Right atrium auricular region (tissue), 2 donors: Measurements from ENCODE around the gene RIPOR3. TPM values are rescaled to one million over a fixed set of nuclear protein-coding genes. Genes with fewer than 3 reads are reported as not detected.

Source experiments
- DNase-seq: peaks from one replicate; pipeline ENCODE4 v3.0.0-alpha.2; 2019; ENCODE audit warnings: low spot score
- H3K27ac ChIP-seq, 2 donors: fragments of 200-600 bp; sonication (generic); 1 replicate in 1 of 2; 2 replicates in 1 of 2; pipeline ENCODE4 v1.5.1; 2016 to 2019
- H3K27me3 ChIP-seq, 2 donors: fragments of 200-600 bp; sonication (generic); one replicate each; pipeline versions ENCODE4 v1.5.1 to v1.6.0; 2017 to 2019
- H3K36me3 ChIP-seq: fragments of 200-600 bp; sonication (generic); one replicate; pipeline ENCODE4 v1.5.1; 2016
- H3K4me1 ChIP-seq, 2 donors: fragments of 200-600 bp; sonication (generic); one replicate each; pipeline versions ENCODE4 v1.5.1 to v1.6.0; 2017 to 2019
- H3K4me3 ChIP-seq, 2 donors: fragments of 200-600 bp; sonication (generic); 1 replicate in 1 of 2; 2 replicates in 1 of 2; pipeline ENCODE4 v1.5.1; 2017 to 2019; ENCODE audit warnings: mild to moderate bottlenecking in 1 of 2, moderate library complexity in 1 of 2
- H3K9me3 ChIP-seq, 2 donors: fragments of 200-600 bp; sonication (generic); one replicate each; pipeline ENCODE4 v1.5.1; 2019
- total RNA-seq, 2 donors: library from RNA; depleted of rRNA; stranded (reverse); fragments of >200 nt; gene quantifications; one replicate each; pipeline ENCODE4 v1.1.0, GENCODE V29; 2016
- TF ChIP-seq, protein P1 (sequence below), 2 donors: fragments of 200-600 bp; sonication (generic); IDR thresholded peaks; one replicate each; pipeline ENCODE4 v1.5.1; 2019; ENCODE audit warnings: antibody characterized with exemption in 2 of 2

Gene RIPOR3
- total RNA-seq, 2 donors from 2014 or later: 2.9 to 4.7 TPM

- Histone ChIP-seq H3K36me3 (peaks cover 69% of the 10 kb centered on the region), H3K27me3 (no peaks in the 10 kb centered on the region), H3K4me3 (no peak overlapping the region), H3K27ac (peak overlapping the region; percentile 77 to 90), H3K4me1 (peaks cover 0 to 45% of the 10 kb centered on the region in 2 donors), H3K9me3 (no peaks in the 10 kb centered on the region)
- TF ChIP-seq, protein P1, sequence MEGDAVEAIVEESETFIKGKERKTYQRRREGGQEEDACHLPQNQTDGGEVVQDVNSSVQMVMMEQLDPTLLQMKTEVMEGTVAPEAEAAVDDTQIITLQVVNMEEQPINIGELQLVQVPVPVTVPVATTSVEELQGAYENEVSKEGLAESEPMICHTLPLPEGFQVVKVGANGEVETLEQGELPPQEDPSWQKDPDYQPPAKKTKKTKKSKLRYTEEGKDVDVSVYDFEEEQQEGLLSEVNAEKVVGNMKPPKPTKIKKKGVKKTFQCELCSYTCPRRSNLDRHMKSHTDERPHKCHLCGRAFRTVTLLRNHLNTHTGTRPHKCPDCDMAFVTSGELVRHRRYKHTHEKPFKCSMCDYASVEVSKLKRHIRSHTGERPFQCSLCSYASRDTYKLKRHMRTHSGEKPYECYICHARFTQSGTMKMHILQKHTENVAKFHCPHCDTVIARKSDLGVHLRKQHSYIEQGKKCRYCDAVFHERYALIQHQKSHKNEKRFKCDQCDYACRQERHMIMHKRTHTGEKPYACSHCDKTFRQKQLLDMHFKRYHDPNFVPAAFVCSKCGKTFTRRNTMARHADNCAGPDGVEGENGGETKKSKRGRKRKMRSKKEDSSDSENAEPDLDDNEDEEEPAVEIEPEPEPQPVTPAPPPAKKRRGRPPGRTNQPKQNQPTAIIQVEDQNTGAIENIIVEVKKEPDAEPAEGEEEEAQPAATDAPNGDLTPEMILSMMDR (IDR thresholded peaks at IDR 0.05): no peak
- no peak for DNase-seq
These were observed 113.9 kb downstream of the RIPOR3 start for GRCh38 chr20:50577175-50578018.

DNA sequence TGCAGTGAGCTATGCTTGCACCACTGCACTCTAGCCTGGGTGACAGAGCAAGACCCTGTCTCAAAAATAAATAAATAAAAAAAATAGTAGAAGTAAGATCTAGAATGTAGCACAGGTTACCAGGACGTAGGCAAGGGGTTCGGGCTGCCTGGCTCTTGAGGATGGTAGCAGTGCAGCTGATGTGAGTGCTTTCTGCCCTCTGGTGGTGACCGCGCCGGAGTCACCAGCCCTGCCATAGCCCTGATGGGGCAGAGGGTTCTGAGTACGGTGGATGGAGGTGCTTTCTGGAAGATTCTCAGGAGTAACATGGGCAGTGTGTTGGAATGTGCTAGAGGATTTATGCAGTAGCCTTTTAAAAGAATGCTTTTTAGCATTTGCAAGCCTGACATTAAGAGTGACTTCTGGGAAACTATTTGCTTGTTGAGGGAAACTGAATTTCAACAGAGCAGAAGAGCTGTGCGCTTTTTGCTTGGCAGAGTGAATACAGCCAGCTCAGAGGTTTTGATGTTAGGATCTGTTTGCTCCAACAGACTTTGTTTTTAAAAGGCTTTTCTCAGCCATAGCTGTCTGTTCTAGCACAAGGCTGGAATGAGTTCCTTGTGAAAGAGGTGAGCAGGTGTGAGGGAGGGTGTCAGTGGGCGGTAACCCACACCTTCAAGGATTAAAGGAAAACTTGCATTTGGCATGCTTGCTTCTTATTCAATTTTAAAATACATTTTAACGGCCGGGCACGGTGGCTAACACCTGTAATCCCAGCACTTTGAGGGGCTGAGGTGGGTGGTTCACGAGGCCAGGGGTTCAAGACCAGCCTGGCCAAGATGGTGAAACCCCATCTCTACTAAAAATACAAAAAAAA is 115.2 kb downstream of the RIPOR3 start:
- TF ChIP-seq, protein P1 (IDR thresholded peaks at IDR 0.05): peak; percentile 38 to 80
- DNase-seq: peak; percentile 72
- H3K4me1 ChIP-seq: peaks cover 0 to 58% of the 10 kb centered on the region in 2 donors
- no peaks in the 10 kb centered on the region for H3K27me3 ChIP-seq
- H3K36me3 ChIP-seq: peaks cover 56% of the 10 kb centered on the region
- no peak overlapping the region for H3K4me3 ChIP-seq
- H3K27ac ChIP-seq: peak overlapping the region; percentile 77 to 90
- no peaks in the 10 kb centered on the region for H3K9me3 ChIP-seq

DNA sequence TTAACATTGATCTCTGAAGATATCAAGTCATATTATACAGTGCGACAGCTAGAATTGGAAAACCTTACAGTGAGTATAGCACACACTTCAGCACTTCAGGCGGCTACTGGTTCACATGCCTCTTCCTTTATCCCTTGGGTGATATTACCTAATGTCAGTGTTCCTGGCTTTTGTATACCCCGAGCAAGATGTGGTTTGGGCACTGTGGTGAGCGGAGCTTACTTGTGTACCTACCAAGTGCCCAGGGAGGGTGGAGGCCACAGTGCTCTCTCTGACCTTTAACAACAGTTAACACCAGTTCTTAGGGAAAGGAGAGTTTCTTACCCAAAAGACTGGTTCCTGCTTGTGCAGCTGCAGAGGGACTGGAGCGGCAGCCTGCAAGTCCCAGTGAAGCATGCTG is 116.8 kb downstream of the RIPOR3 start:
- H3K27me3 ChIP-seq: no peaks in the 10 kb centered on the region
- H3K9me3 ChIP-seq: no peaks in the 10 kb centered on the region
- peaks cover 0 to 65% of the 10 kb centered on the region in 2 donors for H3K4me1 ChIP-seq
- TF ChIP-seq, protein P1 (IDR thresholded peaks at IDR 0.05): no peak
- H3K4me3 ChIP-seq: no peak overlapping the region
- H3K27ac ChIP-seq: peak overlapping the region; percentile 75 to 77
- peaks cover 46% of the 10 kb centered on the region for H3K36me3 ChIP-seq
- DNase-seq: no peak

DNA sequence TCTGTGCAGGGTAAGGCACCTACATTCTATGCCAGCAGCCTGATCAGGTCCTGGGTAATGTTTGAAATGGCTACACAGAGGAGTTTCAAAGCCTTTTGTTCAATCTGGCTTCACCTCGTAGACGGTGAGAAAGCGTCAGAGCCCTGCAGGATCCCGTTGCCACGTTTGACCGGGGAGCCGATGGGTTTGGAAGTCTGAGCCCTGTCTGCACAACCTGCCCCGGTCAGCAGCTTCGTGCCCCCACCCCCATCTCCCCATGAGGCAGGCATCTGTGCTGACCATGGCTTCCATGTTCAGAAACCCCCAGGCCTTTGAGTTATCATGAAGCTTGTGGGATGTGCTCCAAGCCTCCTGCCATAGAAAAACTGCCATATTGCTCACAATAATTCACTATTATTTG is 117.2 kb downstream of the RIPOR3 start:
- no peak overlapping the region for H3K4me3 ChIP-seq
- no peaks in the 10 kb centered on the region for H3K27me3 ChIP-seq
- H3K9me3 ChIP-seq: no peaks in the 10 kb centered on the region
- TF ChIP-seq, protein P1 (IDR thresholded peaks at IDR 0.05): no peak
- H3K4me1 ChIP-seq: peaks cover 0 to 65% of the 10 kb centered on the region in 2 donors
- peaks cover 46% of the 10 kb centered on the region for H3K36me3 ChIP-seq
- peak overlapping the region; percentile 75 to 77 for H3K27ac ChIP-seq
- no peak for DNase-seq

- Histone ChIP-seq H3K4me1 (peaks cover 0 to 65% of the 10 kb centered on the region in 2 donors), H3K27me3 (no peaks in the 10 kb centered on the region), H3K4me3 (no peak overlapping the region), H3K36me3 (peaks cover 46% of the 10 kb centered on the region), H3K9me3 (no peaks in the 10 kb centered on the region), H3K27ac (peak overlapping the region; percentile 75 to 77)
- DNase-seq: peak; percentile 68
- TF ChIP-seq, protein P1 (IDR thresholded peaks at IDR 0.05): no peak
These were observed 118.2 kb downstream of the RIPOR3 start for GRCh38 chr20:50572938-50573777.
